Measurements from ENCODE around the gene DPP6.

DNA sequence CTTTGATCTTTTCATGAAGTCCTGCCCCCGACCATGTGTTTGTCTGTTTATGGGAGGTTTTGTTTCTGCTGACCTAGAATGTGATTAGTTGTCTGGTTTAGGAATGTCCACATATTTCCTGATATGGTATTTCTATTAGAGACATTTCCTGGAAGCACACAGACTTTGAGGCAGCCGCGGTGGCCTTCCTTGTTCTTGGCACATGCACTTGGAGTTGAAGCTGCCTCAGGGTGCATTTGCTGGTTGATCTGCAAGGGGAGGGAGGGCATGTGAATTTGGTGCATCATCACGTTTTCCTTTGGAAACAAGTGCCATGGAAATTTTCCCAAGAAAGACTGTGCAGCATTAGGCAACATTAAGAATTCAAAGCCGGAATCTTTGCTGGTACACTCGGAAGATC, 622.0 kb downstream of the DPP6 start:
- no peak for TF ChIP-seq POLR2AphosphoS5 (IDR thresholded peaks at IDR 0.05)
- TF ChIP-seq, protein P1, sequence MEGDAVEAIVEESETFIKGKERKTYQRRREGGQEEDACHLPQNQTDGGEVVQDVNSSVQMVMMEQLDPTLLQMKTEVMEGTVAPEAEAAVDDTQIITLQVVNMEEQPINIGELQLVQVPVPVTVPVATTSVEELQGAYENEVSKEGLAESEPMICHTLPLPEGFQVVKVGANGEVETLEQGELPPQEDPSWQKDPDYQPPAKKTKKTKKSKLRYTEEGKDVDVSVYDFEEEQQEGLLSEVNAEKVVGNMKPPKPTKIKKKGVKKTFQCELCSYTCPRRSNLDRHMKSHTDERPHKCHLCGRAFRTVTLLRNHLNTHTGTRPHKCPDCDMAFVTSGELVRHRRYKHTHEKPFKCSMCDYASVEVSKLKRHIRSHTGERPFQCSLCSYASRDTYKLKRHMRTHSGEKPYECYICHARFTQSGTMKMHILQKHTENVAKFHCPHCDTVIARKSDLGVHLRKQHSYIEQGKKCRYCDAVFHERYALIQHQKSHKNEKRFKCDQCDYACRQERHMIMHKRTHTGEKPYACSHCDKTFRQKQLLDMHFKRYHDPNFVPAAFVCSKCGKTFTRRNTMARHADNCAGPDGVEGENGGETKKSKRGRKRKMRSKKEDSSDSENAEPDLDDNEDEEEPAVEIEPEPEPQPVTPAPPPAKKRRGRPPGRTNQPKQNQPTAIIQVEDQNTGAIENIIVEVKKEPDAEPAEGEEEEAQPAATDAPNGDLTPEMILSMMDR (IDR thresholded peaks at IDR 0.05), result no peak
- TF ChIP-seq EP300 (IDR thresholded peaks at IDR 0.05), result no peak
